Neural cell (in vitro differentiated cells): ENCODE results near the gene ERBB2. TPM values are rescaled to one million over a fixed set of nuclear protein-coding genes. Genes with fewer than 3 reads are reported as not detected.
"Not testable (repeated sequence)": the region's sequence is repeated elsewhere in the genome, so short reads cannot be mapped to it uniquely, and the experiment has no call there.

Experiments
- H2AFZ ChIP-seq: fragments of 200-600, 300-800 bp; sonication (generic), shearing (Covaris generic); 2 replicates; pipeline ENCODE4 v1.6.0; 2014; ENCODE audit warnings: low read depth, mild to moderate bottlenecking, antibody characterized with exemption, low read length, moderate library complexity
- H3F3A ChIP-seq: fragments of 200-600 bp; shearing (Covaris generic); 2 replicates; pipeline ENCODE4 v1.6.1; 2016; ENCODE audit warnings: mild to moderate bottlenecking, moderate library complexity, mixed read lengths, antibody characterized with exemption, low read length; ENCODE audit not compliant: insufficient read depth, poor library complexity, severe bottlenecking
- H3K27ac ChIP-seq: fragments of 200-600, 300-800 bp; sonication (generic), shearing (Covaris generic); 2 replicates; pipeline ENCODE4 v1.5.1; 2014; ENCODE audit warnings: mild to moderate bottlenecking, low read length, moderate library complexity
- H3K27me3 ChIP-seq: fragments of 300-800, 200-600 bp; sonication (generic), shearing (Covaris generic); 2 replicates; pipeline ENCODE4 v1.6.0; 2014; ENCODE audit warnings: mild to moderate bottlenecking, low read depth, low read length, moderate library complexity; ENCODE audit not compliant: insufficient read depth
- H3K36me3 ChIP-seq: fragments of 300-800, 200-600 bp; sonication (generic), shearing (Covaris generic); 2 replicates; pipeline ENCODE4 v1.5.1; 2014; ENCODE audit warnings: mild to moderate bottlenecking, antibody characterized with exemption, low read length, moderate library complexity; ENCODE audit not compliant: insufficient read depth
- H3K4me2 ChIP-seq: fragments of 300-800, 200-600 bp; sonication (generic), shearing (Covaris generic); 2 replicates; pipeline ENCODE4 v1.6.0; 2014; ENCODE audit warnings: mild to moderate bottlenecking, low read length
- H3K4me3 ChIP-seq: fragments of 300-800, 200-600 bp; sonication (generic), shearing (Covaris generic); 2 replicates; pipeline ENCODE4 v1.5.1; 2014; ENCODE audit warnings: mild to moderate bottlenecking, low read length, moderate library complexity
- H3K79me2 ChIP-seq: fragments of 200-600 bp; shearing (Covaris generic); replicated peaks from 2 replicates; pipeline ENCODE4 v1.6.0; 2014; ENCODE audit warnings: mild to moderate bottlenecking, low read length, moderate library complexity; ENCODE audit not compliant: insufficient read depth
- H3K9ac ChIP-seq: fragments of 300-800, 200-600 bp; sonication (generic), shearing (Covaris generic); 2 replicates; pipeline ENCODE4 v1.6.1; 2016; ENCODE audit warnings: mild to moderate bottlenecking, low read length, mixed read lengths
- H3K9me2 ChIP-seq: fragments of 200-600 bp; shearing (Covaris generic); 2 replicates; pipeline ENCODE4 v1.6.1; 2016; ENCODE audit warnings: mild to moderate bottlenecking, low read length, mixed read lengths; ENCODE audit not compliant: insufficient read depth
- H3K9me3 ChIP-seq: fragments of 200-600, 300-800 bp; sonication (generic), shearing (Covaris generic); 2 replicates; pipeline ENCODE4 v1.6.1; 2016; ENCODE audit warnings: mild to moderate bottlenecking, mixed run types, low read length, moderate library complexity, mixed read lengths
- H4K20me1 ChIP-seq: fragments of 200-600 bp; shearing (Covaris generic); 2 replicates; pipeline ENCODE4 v1.6.1; 2016; ENCODE audit warnings: mild to moderate bottlenecking, mixed run types; ENCODE audit not compliant: insufficient read depth
- EP300 ChIP-seq: fragments of 450-650 bp; conservative IDR thresholded peaks from 2 replicates; pipeline ENCODE4 v1.6.1; 2014; ENCODE audit warnings: antibody characterized with exemption, mild to moderate bottlenecking, moderate library complexity; ENCODE audit not compliant: poor library complexity, severe bottlenecking
- EZH2 ChIP-seq: fragments of 200-600, 300-800 bp; shearing (Covaris generic), sonication (generic); IDR thresholded peaks from 2 replicates; pipeline ENCODE4 v1.6.1; 2014; ENCODE audit warnings: antibody characterized with exemption, low read length, borderline replicate concordance, mild to moderate bottlenecking; ENCODE audit not compliant: insufficient read depth, poor library complexity, severe bottlenecking
- MXI1 ChIP-seq: fragments of 450-650 bp; conservative IDR thresholded peaks from 2 replicates; pipeline ENCODE4 v1.6.1; 2014; ENCODE audit warnings: antibody characterized with exemption, mild to moderate bottlenecking; ENCODE audit not compliant: poor library complexity, severe bottlenecking
- POLR2AphosphoS5 ChIP-seq: IDR thresholded peaks from 2 replicates; pipeline ENCODE4 v1.6.1; 2012
- RAD21 ChIP-seq: fragments of 450-650 bp; conservative IDR thresholded peaks from 2 replicates; pipeline ENCODE4 v1.6.1; 2014; ENCODE audit warnings: antibody characterized with exemption, mild to moderate bottlenecking, moderate library complexity
- REST ChIP-seq: IDR thresholded peaks from 2 replicates; pipeline ENCODE4 v1.6.1; 2012; ENCODE audit warnings: borderline replicate concordance
- SMC3 ChIP-seq: fragments of 450-650 bp; conservative IDR thresholded peaks from 2 replicates; pipeline ENCODE4 v1.6.1; 2014; ENCODE audit warnings: antibody characterized with exemption, mild to moderate bottlenecking, moderate library complexity; ENCODE audit not compliant: poor library complexity
- TAF1 ChIP-seq: IDR thresholded peaks from 2 replicates; pipeline ENCODE4 v1.6.1; 2012; ENCODE audit warnings: low read depth
- polyA plus RNA-seq: library from polyadenylated mRNA; depleted of rRNA; stranded (reverse); fragments of >200 nt; gene quantifications from 2 replicates; pipeline ENCODE4 v1.2.3, GENCODE V29; 2014
- TF ChIP-seq, protein P1 (sequence below): fragments of 450-650 bp; IDR thresholded peaks from 2 replicates; pipeline ENCODE4 v1.5.1; 2014; ENCODE audit warnings: antibody characterized with exemption, mild to moderate bottlenecking, moderate library complexity; ENCODE audit not compliant: poor library complexity, severe bottlenecking

ERBB2 gene
- polyA plus RNA-seq, 1 donor from 2014 or later = 16.0 TPM

DNA sequence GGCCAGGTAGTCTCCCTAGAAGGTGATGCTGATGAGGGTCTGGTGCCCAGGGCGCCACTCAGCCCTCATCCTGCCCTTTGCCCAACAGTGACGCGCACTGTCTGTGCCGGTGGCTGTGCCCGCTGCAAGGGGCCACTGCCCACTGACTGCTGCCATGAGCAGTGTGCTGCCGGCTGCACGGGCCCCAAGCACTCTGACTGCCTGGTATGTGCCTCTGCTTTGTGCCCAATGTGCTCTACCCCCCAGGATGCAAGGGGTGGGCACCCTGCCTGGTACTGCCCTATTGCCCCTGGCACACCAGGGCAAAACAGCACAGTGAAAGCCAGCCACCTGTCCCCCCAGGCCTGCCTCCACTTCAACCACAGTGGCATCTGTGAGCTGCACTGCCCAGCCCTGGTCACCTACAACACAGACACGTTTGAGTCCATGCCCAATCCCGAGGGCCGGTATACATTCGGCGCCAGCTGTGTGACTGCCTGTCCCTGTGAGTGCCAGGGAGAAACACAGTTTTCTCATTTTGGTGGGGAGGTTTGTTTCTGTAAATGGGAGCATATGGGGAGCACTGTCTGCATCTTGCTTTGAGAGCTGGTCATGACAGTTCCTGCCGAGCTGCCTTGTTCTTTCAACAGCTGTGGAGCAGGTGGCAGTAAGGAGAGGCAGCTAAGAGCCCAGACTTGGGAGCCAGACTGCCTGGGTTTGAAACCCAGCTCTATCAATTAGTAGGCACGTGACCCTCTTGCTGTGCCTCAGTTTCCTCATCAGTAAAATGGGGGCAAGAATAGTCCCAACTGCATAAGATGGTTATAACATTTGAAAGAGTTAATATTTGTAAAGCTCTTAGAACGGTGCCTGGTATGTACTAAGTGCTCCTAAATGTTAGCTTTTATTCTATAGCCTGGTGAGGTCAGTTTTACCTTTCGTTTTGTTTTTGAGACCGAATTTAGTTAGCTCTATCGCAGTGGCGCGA is 10.4 kb downstream of the ERBB2 start:
- Histone ChIP-seq H2AFZ (no peak overlapping the region), H3K27me3 (no peaks in the 10 kb centered on the region), H3K9me2 (no peaks in the 10 kb centered on the region), H3K9me3 (no peaks in the 10 kb centered on the region), H3K9ac (no peak overlapping the region), H3K27ac (no peak overlapping the region), H3F3A (no peaks in the 10 kb centered on the region), H3K79me2 (no peaks in the 10 kb centered on the region), H3K36me3 (no peaks in the 10 kb centered on the region), H4K20me1 (no peaks in the 10 kb centered on the region), H3K4me2 (no peak overlapping the region), H3K4me3 (no peak overlapping the region)
- no peak for TF ChIP-seq EZH2
- TF ChIP-seq POLR2AphosphoS5 = no peak
- TF ChIP-seq, protein P1, sequence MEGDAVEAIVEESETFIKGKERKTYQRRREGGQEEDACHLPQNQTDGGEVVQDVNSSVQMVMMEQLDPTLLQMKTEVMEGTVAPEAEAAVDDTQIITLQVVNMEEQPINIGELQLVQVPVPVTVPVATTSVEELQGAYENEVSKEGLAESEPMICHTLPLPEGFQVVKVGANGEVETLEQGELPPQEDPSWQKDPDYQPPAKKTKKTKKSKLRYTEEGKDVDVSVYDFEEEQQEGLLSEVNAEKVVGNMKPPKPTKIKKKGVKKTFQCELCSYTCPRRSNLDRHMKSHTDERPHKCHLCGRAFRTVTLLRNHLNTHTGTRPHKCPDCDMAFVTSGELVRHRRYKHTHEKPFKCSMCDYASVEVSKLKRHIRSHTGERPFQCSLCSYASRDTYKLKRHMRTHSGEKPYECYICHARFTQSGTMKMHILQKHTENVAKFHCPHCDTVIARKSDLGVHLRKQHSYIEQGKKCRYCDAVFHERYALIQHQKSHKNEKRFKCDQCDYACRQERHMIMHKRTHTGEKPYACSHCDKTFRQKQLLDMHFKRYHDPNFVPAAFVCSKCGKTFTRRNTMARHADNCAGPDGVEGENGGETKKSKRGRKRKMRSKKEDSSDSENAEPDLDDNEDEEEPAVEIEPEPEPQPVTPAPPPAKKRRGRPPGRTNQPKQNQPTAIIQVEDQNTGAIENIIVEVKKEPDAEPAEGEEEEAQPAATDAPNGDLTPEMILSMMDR = no peak
- TF ChIP-seq EP300 = no peak
- TF ChIP-seq REST = no peak
- no peak for TF ChIP-seq SMC3
- no peak for TF ChIP-seq TAF1
- TF ChIP-seq MXI1 = no peak
- TF ChIP-seq RAD21 = no peak

DNA sequence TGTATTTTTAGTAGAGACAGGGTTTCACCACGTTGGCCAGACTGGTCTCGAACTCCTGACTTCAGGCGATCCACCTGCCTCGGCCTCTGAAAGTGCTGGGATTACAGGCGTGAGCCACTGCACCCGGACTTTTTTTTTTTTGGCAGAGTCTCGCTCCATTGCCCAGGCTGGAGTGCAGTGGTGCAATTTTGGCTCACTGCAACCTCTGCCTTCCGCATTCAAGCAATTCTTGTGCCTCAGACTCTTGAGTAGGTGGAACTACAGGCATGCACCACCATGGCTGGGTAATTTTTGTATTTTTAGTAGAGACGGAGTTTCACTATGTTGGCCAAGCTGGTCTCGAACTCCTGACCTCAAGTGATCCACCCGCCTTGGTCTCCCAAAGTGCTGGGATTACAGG is 11.2 kb downstream of the ERBB2 start:
- H2AFZ ChIP-seq, H4K20me1 ChIP-seq, H3K9me2 ChIP-seq, H3K79me2 ChIP-seq, H3K9ac ChIP-seq, H3K36me3 ChIP-seq, H3K4me2 ChIP-seq, H3K9me3 ChIP-seq, H3F3A ChIP-seq, H3K27ac ChIP-seq, H3K4me3 ChIP-seq, H3K27me3 ChIP-seq: not testable (repeated sequence)
